AG04450 (cell line): Measurements from ENCODE around the gene NHSL2. TPM values are rescaled to one million over a fixed set of nuclear protein-coding genes. Genes with fewer than 3 reads are reported as not detected.

ENCODE experiments used
- CTCF ChIA-PET: fragments of 300-600, 350-600 bp; formaldehyde crosslinking; extraction: SDS; loops from one replicate; lab custom pipeline; 2022; ENCODE audit warnings: antibody characterized with exemption, inconsistent platforms; lab: Charles Lee
- POLR2A ChIA-PET: fragments of 350-600 bp; formaldehyde crosslinking; extraction: SDS; loops from one replicate; lab custom pipeline; 2021; ENCODE audit warnings: antibody characterized with exemption, inconsistent platforms; lab: Yijun Ruan, JAX
- DNase-seq: peaks from one replicate; pipeline ENCODE4 v3.0.0-alpha.2; 2011; ENCODE audit warnings: low read depth, low spot score
- H3K27ac ChIP-seq: one replicate; pipeline ENCODE4 v1.5.1; 2012; ENCODE audit warnings: low read depth, low read length, control low read depth
- H3K27me3 ChIP-seq: one replicate; pipeline ENCODE4 v1.6.0; 2012; ENCODE audit warnings: low read length; ENCODE audit not compliant: control insufficient read depth, insufficient read depth
- H3K4me3 ChIP-seq: 2 replicates; pipeline ENCODE4 v1.5.1; 2011; ENCODE audit warnings: mild to moderate bottlenecking, low read depth, low read length, control low read depth
- H3K9me3 ChIP-seq: 2 replicates; pipeline ENCODE4 v1.5.1; 2012; ENCODE audit warnings: low read length; ENCODE audit not compliant: control insufficient read depth, insufficient read depth
- polyA plus RNA-seq: library from polyadenylated mRNA; depleted of rRNA; stranded (reverse); fragments of >200 nt; gene quantifications from 2 replicates; pipeline ENCODE4 v1.2.3, GENCODE V29; 2011
- TF ChIP-seq, protein P1 (sequence below): IDR thresholded peaks from 2 replicates; pipeline ENCODE4 v1.5.1; 2011; ENCODE audit warnings: low read depth, low read length, control low read depth, inconsistent platforms

The NHSL2 gene
- polyA plus RNA-seq, 1 experiment, result 3.0 TPM

DNA sequence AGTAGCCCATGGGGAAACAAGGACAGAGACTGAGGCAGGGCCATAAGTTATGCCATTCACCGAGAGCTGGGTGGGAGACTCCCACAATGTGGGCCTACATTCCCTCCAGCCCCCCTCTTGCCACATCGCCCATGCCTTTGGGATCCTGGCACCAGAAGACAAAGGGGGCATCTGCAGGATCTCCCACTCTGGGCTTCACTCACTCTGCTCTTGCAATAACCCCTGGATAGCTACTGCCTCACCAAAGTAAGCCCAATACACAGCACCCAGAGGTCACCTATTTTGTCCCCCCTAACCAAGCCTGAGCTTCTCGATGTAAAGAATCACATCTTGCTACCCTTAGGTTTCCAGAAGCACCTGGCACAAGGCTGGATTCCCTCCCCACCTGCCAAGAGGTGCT is 221.8 kb downstream of the NHSL2 start:
- no peak for DNase-seq
- POLR2A ChIA-PET, result interaction anchor here (0.6 to 1.5 kb wide), 3 partner anchors 49 to 779 kb away, joined by 3 to 11 read pairs (median 7); partner anchors contain the start of gene PIN4
- Histone ChIP-seq H3K27ac (no peak overlapping the region), H3K4me3 (peak overlapping the region; percentile 45), H3K9me3 (no peaks in the 10 kb centered on the region), H3K27me3 (no peaks in the 10 kb centered on the region)
- CTCF ChIA-PET, result interaction anchor here (1.3 to 1.7 kb wide), 2 partner anchors 112 to 134 kb away, joined by 3 to 5 read pairs; no protein-coding TSS in a partner anchor
- TF ChIP-seq, protein P1, sequence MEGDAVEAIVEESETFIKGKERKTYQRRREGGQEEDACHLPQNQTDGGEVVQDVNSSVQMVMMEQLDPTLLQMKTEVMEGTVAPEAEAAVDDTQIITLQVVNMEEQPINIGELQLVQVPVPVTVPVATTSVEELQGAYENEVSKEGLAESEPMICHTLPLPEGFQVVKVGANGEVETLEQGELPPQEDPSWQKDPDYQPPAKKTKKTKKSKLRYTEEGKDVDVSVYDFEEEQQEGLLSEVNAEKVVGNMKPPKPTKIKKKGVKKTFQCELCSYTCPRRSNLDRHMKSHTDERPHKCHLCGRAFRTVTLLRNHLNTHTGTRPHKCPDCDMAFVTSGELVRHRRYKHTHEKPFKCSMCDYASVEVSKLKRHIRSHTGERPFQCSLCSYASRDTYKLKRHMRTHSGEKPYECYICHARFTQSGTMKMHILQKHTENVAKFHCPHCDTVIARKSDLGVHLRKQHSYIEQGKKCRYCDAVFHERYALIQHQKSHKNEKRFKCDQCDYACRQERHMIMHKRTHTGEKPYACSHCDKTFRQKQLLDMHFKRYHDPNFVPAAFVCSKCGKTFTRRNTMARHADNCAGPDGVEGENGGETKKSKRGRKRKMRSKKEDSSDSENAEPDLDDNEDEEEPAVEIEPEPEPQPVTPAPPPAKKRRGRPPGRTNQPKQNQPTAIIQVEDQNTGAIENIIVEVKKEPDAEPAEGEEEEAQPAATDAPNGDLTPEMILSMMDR, result no peak

DNA sequence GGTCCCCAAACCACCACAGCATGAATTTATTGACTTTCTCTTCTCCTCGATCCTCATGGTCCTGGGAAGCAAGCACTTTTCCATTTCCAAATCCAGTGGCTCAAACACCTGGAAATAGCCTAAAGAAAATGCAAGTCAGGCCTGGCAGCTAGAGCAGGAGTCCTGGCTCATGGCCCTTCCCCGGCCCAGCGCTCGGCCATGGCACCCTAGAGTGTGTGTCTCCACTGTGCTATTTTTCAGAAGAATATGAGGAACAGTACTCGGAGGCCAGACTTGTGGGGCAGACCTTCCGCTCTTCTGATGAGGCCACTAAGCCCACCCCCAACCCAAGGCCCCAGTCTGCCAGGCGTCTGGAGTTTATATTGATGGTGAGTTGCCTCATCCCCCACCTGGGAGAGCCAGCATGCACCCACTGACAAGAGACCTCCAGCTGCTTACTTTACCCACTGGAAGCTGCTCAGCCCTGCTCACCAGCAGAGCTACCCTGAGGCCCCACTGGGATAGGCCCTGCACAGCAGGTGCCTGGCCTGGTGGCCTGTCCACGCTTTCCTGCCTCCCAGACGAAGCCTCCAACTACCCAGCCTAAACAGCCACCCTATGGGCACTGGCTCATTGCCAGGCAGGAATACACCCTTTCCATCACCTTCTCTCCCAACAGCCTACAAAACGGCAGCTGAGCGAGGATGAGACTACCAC is 223.4 kb downstream of the NHSL2 start:
- Histone ChIP-seq H3K9me3 (no peaks in the 10 kb centered on the region), H3K27ac (no peak overlapping the region), H3K27me3 (no peaks in the 10 kb centered on the region), H3K4me3 (no peak overlapping the region)
- no peak for DNase-seq
- ChIA-PET POLR2A (no interaction called here), CTCF (no interaction called here)
- TF ChIP-seq, protein P1, result no peak

DNA sequence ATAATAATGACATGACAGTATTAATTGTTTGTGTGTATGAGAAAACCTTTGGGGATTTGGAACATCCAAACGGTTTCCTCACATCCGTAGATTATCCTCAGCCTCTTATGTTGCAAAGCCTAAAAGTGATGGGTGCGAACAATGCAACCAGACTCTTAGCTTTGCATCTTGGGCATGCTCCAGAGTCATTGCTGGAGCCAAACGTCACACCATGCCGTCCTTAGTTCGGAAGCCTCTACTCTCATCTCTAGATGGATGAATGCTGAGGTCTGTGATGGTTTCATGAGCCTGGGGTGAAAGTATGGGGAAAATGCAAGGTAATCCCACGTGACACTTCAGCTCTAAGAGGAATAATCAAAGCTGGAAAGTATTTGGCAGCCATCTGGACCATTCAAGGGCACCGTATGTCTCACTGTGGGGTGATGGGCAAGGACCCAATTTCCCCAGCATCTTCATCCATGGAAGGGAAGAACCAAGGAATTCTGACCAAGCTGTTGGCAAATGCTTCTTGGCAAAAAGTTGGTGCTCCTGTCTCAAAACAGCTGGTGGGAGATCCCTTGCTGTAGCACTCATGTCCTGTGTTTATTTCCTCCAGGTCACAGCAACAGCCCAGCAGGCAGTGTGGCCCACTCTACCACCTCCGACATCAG is 227.3 kb downstream of the NHSL2 start:
- POLR2A ChIA-PET, result no interaction called here
- H3K4me3 ChIP-seq, result no peak overlapping the region
- H3K27me3 ChIP-seq, result no peaks in the 10 kb centered on the region
- TF ChIP-seq, protein P1, result no peak
- no peak for DNase-seq
- no peak overlapping the region for H3K27ac ChIP-seq
- CTCF ChIA-PET, result no interaction called here
- H3K9me3 ChIP-seq, result no peaks in the 10 kb centered on the region

DNA sequence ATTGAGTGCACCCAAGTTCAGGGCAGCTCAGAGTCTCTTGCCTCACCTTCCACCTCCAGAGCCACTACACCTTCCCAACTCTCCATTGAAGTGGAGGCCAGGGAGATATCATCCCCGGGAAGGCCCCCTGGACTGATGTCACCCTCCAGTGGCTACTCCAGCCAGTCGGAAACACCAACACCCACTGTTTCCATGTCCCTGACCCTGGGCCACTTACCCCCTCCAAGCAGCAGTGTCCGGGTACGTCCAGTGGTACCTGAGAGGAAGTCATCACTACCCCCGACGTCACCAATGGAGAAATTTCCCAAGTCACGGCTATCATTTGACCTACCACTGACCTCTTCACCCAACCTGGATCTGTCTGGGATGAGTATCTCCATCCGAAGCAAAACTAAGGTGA is 228.9 kb downstream of the NHSL2 start:
- CTCF ChIA-PET, result no interaction called here
- TF ChIP-seq, protein P1, result no peak
- no peaks in the 10 kb centered on the region for H3K27me3 ChIP-seq
- no peak overlapping the region for H3K4me3 ChIP-seq
- no peak for DNase-seq
- H3K9me3 ChIP-seq, result no peaks in the 10 kb centered on the region
- H3K27ac ChIP-seq, result no peak overlapping the region
- POLR2A ChIA-PET, result interaction anchor here (1.0 kb wide), 1 partner anchor 42 kb away, joined by 3 read pairs; the partner anchor contains the start of gene PIN4
